Measurements from ENCODE around the gene KSR2. TPM values are rescaled to one million over a fixed set of nuclear protein-coding genes. Genes with fewer than 3 reads are reported as not detected.
A peak's percentile ranks its signal among the peaks of the same experiment; 100 is the strongest.

Gene KSR2
- total and polyA plus RNA-seq, 10 of the 15 experiments (the other 5 are each of a cell fraction or from before 2014, with no cell fraction given), result under 0.01 to 1.5 (median 0.01) TPM; not detected in 3

GRCh38 chr12:117580718-117581062, 388.1 kb downstream of the KSR2 start:
- intact Hi-C loops (cut with micrococcal nuclease; ENCODE audit: unreplicated experiment), result no loop called here
- POLR2A ChIA-PET, result no interaction called here

DNA sequence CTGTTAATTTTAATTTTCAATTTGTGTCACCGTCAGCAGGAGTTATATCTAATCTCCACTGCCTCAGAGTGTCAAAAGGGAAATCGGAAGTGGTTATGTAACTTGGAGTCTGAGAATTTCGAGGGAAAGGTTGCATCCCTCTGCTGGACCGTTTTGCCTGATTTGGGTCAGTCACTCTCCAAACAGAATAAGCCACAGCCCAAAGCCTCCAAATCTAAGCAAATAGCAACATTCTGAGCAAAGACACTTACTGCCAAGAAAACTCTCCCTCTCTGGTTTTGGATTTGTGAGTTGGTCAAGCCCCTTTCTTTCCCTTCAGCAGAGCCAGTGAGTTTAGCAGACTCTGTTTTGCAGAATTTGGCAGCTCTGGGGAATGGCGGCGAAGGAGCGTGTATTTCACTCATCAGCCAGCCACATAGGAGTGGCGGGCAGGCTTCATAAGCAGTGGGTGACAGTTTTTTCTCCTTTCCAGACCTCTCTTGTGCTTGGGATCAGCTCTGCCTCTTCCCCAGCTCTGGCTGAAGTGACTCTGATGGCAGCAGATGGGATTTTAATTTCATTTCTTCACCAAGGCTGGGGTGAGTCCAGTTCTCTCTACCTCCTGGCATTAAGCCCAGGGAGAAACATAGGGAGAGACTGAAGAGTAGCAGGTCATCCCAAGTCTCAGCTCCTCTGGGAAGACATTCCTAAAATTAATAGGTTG, 388.6 kb downstream of the KSR2 start:
- Histone ChIP-seq H3K27me3 (replicated peaks in 1 of 2; ENCODE audit: control insufficient read depth in 2 of 2, insufficient read depth in 2 of 2, low read length in 1 of 2) (peaks cover 0 to 2% of the 10 kb centered on the region in 2 experiments; a peak in 1 of 4 replicates), H3K27ac (ENCODE audit: control insufficient read depth, insufficient read depth) (no peak overlapping the region), H3K9ac (ENCODE audit: control insufficient read depth, insufficient read depth, low read length) (no peak overlapping the region), H3K36me3 (ENCODE audit: control insufficient read depth in 2 of 2, insufficient read depth in 2 of 2, low read length in 1 of 2) (no peaks in the 10 kb centered on the region), H3K4me3 (no peak overlapping the region), H3K4me1 (ENCODE audit: control insufficient read depth, insufficient read depth, low read length) (no peaks in the 10 kb centered on the region), H4K20me1 (ENCODE audit: control insufficient read depth, insufficient read depth) (no peaks in the 10 kb centered on the region), H3K4me2 (ENCODE audit: control insufficient read depth, insufficient read depth) (no peak overlapping the region), H2AFZ (ENCODE audit: control insufficient read depth, low read depth, low read length) (no peak overlapping the region), H3K9me3 (replicated peaks; ENCODE audit: control insufficient read depth, insufficient read depth, low read length) (no peaks in the 10 kb centered on the region), H3K79me2 (ENCODE audit: control insufficient read depth, insufficient read depth, low read length) (no peaks in the 10 kb centered on the region)
- in situ Hi-C loops (cut with MboI), result no loop called here
- no peak for FAIRE-seq
- intact Hi-C loops (cut with micrococcal nuclease; ENCODE audit: unreplicated experiment), result no loop called here
- SMC1A ChIA-PET (ENCODE audit: uncharacterized antibody, unreplicated experiment), result no interaction called here
- no TSS peak for BruUV-seq (replicated peaks)
- no peak for TF ChIP-seq SMAD5 (IDR thresholded peaks at IDR 0.05; ENCODE audit: low read depth)
- no peak for TF ChIP-seq NBN (IDR thresholded peaks at IDR 0.05)
- TF ChIP-seq CBFB (IDR thresholded peaks at IDR 0.05; ENCODE audit: low read depth), result no peak
- no peak for ATAC-seq
- DNase-seq (ENCODE audit: low read depth, low spot score), result no peak
- RAD21 ChIA-PET (ENCODE audit: unreplicated experiment), result no interaction called here
- 24% methylated on average over 8 of the region's 8 CpGs for WGBS (ENCODE audit: insufficient coverage, insufficient replicate concordance, low lambda C conversion rate, missing lambda C conversion rate)
- CTCF ChIA-PET, result interaction anchor here (2.9 kb wide), 1 partner anchor 10 kb away, joined by 11 read pairs; no protein-coding TSS in a partner anchor
- POLR2A ChIA-PET, result no interaction called here

More at GRCh38 chr12:117580718-117581062, 388.1 kb downstream of the KSR2 start:
- WGBS (ENCODE audit: insufficient coverage, insufficient replicate concordance, low lambda C conversion rate, missing lambda C conversion rate), result 6% methylated on average over 8 of the region's 8 CpGs
- ATAC-seq, result peak; percentile 84
- H3K9me3 ChIP-seq (replicated peaks; ENCODE audit: control insufficient read depth, insufficient read depth, low read length), result no peaks in the 10 kb centered on the region
- SMC1A ChIA-PET (ENCODE audit: uncharacterized antibody, unreplicated experiment), result no interaction called here
- no peak overlapping the region for H3K27ac ChIP-seq (ENCODE audit: control insufficient read depth, insufficient read depth)
- H2AFZ ChIP-seq (ENCODE audit: control insufficient read depth, low read depth, low read length), result no peak overlapping the region
- CTCF ChIA-PET, result interaction anchor here (2.9 kb wide), 1 partner anchor 9 kb away, joined by 11 read pairs; no protein-coding TSS in a partner anchor
- H3K27me3 ChIP-seq (replicated peaks in 1 of 2; ENCODE audit: control insufficient read depth in 2 of 2, insufficient read depth in 2 of 2, low read length in 1 of 2), result peaks cover 0 to 2% of the 10 kb centered on the region in 2 experiments; a peak in 1 of 4 replicates
- H3K4me2 ChIP-seq (ENCODE audit: control insufficient read depth, insufficient read depth), result no peak overlapping the region
- no peak overlapping the region for H3K4me3 ChIP-seq
- DNase-seq (ENCODE audit: low read depth, low spot score), result no peak
- H3K36me3 ChIP-seq (ENCODE audit: control insufficient read depth in 2 of 2, insufficient read depth in 2 of 2, low read length in 1 of 2), result no peaks in the 10 kb centered on the region
- RAD21 ChIA-PET (ENCODE audit: unreplicated experiment), result no interaction called here
- H4K20me1 ChIP-seq (ENCODE audit: control insufficient read depth, insufficient read depth), result no peaks in the 10 kb centered on the region
- FAIRE-seq, result no peak
- H3K9ac ChIP-seq (ENCODE audit: control insufficient read depth, insufficient read depth, low read length), result no peak overlapping the region
- TF ChIP-seq SUPT20H (IDR thresholded peaks at IDR 0.05; ENCODE audit: borderline replicate concordance, control insufficient read depth, low read depth, low read length) (no peak), STAT3 (IDR thresholded peaks at IDR 0.05; ENCODE audit: low read depth, low read length) (no peak), SMAD5 (IDR thresholded peaks at IDR 0.05; ENCODE audit: low read depth) (no peak), SMAD1 (IDR thresholded peaks at IDR 0.05; ENCODE audit: low read depth, partially characterized antibody) (no peak), NRF1 (conservative IDR thresholded peaks at IDR 0.05; ENCODE audit: low read depth, low read length) (no peak), USF2 (IDR thresholded peaks at IDR 0.05; ENCODE audit: borderline replicate concordance, low read depth, low read length) (no peak), FOXK2 (IDR thresholded peaks at IDR 0.05) (no peak)
- in situ Hi-C loops (cut with MboI), result no loop called here
- no peaks in the 10 kb centered on the region for H3K4me1 ChIP-seq (ENCODE audit: control insufficient read depth, insufficient read depth, low read length)
- H3K79me2 ChIP-seq (ENCODE audit: control insufficient read depth, insufficient read depth, low read length), result no peaks in the 10 kb centered on the region
- BruUV-seq (replicated peaks), result no TSS peak

Measured in GM12878 (cell line).